ENCODE data around the gene KCP. TPM values are rescaled to one million over a fixed set of nuclear protein-coding genes. Genes with fewer than 3 reads are reported as not detected.

The KCP gene
- total RNA-seq, 1 donor from 2014 or later: 0.20 TPM

GRCh38 chr7:128889121-128889520 is 21.4 kb downstream of the KCP start:
- intact Hi-C loops (cut with micrococcal nuclease): no loop called here

GRCh38 chr7:128888756-128889095 is 21.8 kb downstream of the KCP start:
- intact Hi-C loops (cut with micrococcal nuclease): no loop called here

- intact Hi-C loops (cut with micrococcal nuclease): no loop called here
Measured at GRCh38 chr7:128888039-128888755, 22.3 kb downstream of the KCP start.

- intact Hi-C loops (cut with micrococcal nuclease): no loop called here
Measured at GRCh38 chr7:128887169-128888038, 23.1 kb downstream of the KCP start.

- intact Hi-C loops (cut with micrococcal nuclease): no loop called here
Measured at GRCh38 chr7:128886391-128887168, 23.9 kb downstream of the KCP start.

GRCh38 chr7:128885370-128886187 is 24.9 kb downstream of the KCP start:
- intact Hi-C loops (cut with micrococcal nuclease): no loop called here

- intact Hi-C loops (cut with micrococcal nuclease): no loop called here
Measured at GRCh38 chr7:128884561-128885369, 25.7 kb downstream of the KCP start.

- intact Hi-C loops (cut with micrococcal nuclease): loop anchor here (1.0 to 2.0 kb wide), 5 partner anchors 21 to 407 kb away; partner anchors contain the start of gene METTL2B
Measured at GRCh38 chr7:128883622-128884448, 26.7 kb downstream of the KCP start.

- intact Hi-C loops (cut with micrococcal nuclease): loop anchor here (2.0 kb wide), 1 partner anchor 405 kb away; the partner anchor contains the start of gene METTL2B
Measured at GRCh38 chr7:128882134-128882533, 28.4 kb downstream of the KCP start.

- intact Hi-C loops (cut with micrococcal nuclease): loop anchor here (2.0 kb wide), 1 partner anchor 405 kb away; the partner anchor contains the start of gene METTL2B
Measured at GRCh38 chr7:128881458-128882125, 28.9 kb downstream of the KCP start.

GRCh38 chr7:128880791-128881457 is 29.6 kb downstream of the KCP start:
- intact Hi-C loops (cut with micrococcal nuclease): no loop called here

GRCh38 chr7:128879939-128880746 is 30.4 kb downstream of the KCP start:
- intact Hi-C loops (cut with micrococcal nuclease): loop anchor here (2.0 kb wide), 1 partner anchor 45 kb away; no protein-coding TSS in a partner anchor

- intact Hi-C loops (cut with micrococcal nuclease): loop anchor here (2.0 kb wide), 1 partner anchor 45 kb away; no protein-coding TSS in a partner anchor
Measured at GRCh38 chr7:128879461-128879938, 31.0 kb downstream of the KCP start.

GRCh38 chr7:128878226-128879105 is 32.0 kb downstream of the KCP start:
- intact Hi-C loops (cut with micrococcal nuclease): loop anchor here (2.0 kb wide), 1 partner anchor 44 kb away; no protein-coding TSS in a partner anchor

- intact Hi-C loops (cut with micrococcal nuclease): loop anchor here (2.0 kb wide), 1 partner anchor 43 kb away; no protein-coding TSS in a partner anchor
Measured at GRCh38 chr7:128877756-128878120, 32.8 kb downstream of the KCP start.

Data from T-helper 1 cell treated with Interleukin-12 subunit alpha and Interleukin-12 subunit beta and Interleukin-4 antibody, amounts not matched to agents 30 ng/mL and 1 ng/mL, for 36 hours (primary cell).